Naive thymus-derived CD8-positive, alpha-beta T cell (primary cell): ENCODE results near the gene GEMIN2. TPM values are rescaled to one million over a fixed set of nuclear protein-coding genes. Genes with fewer than 3 reads are reported as not detected.
"Not testable (repeated sequence)": the region's sequence is repeated elsewhere in the genome, so short reads cannot be mapped to it uniquely, and the experiment has no call there.

ENCODE experiments used
- ATAC-seq, 2 donors: fragments of 150-1000 bp; cut with Tn5 transposase in 1 of 2; sonication (Bioruptor Pico), chemical (Tn5 transposase) in 1 of 2; 1 replicate in 1 of 2; 2 replicates in 1 of 2; pipeline ENCODE4 v1.10.0; 2021; ENCODE audit warnings: mild to moderate bottlenecking in 2 of 2, moderate library complexity in 2 of 2
- POLR2A ChIA-PET: fragments of 350-600 bp; sonication (Branson Sonifier 250); formaldehyde crosslinking; loops from one replicate; lab custom pipeline; 2021; ENCODE audit warnings: antibody characterized with exemption; lab: Charles Lee
- DNase-seq, 10 donors: peaks; one replicate each; pipeline versions ENCODE4 v3.0.0 to v3.0.0-alpha.2; 2020 to 2022
- H3K27ac Mint-ChIP-seq, 10 donors: one replicate each; pipeline ENCODE4 v1.8.0; 2020 to 2022; ENCODE audit warnings: mild to moderate bottlenecking in 10 of 10, mixed read lengths in 10 of 10, moderate library complexity in 4 of 10, inconsistent platforms in 1 of 10
- H3K27me3 Mint-ChIP-seq, 5 donors: one replicate each; pipeline ENCODE4 v1.8.0; 2021 to 2022; ENCODE audit warnings: mixed read lengths in 5 of 5
- H3K36me3 Mint-ChIP-seq, 3 donors: one replicate each; pipeline ENCODE4 v1.8.0; 2020 to 2022; ENCODE audit warnings: mixed read lengths in 3 of 3, mild to moderate bottlenecking in 2 of 3, inconsistent platforms in 1 of 3
- H3K4me1 Mint-ChIP-seq, 4 donors: one replicate each; pipeline ENCODE4 v1.8.0; 2021 to 2022; ENCODE audit warnings: mixed read lengths in 4 of 4
- H3K4me3 Mint-ChIP-seq, 10 donors: one replicate each; pipeline ENCODE4 v1.8.0; 2020 to 2022; ENCODE audit warnings: mild to moderate bottlenecking in 10 of 10, mixed read lengths in 10 of 10, moderate library complexity in 6 of 10, inconsistent platforms in 1 of 10
- H3K9me3 Mint-ChIP-seq, 9 donors: one replicate each; pipeline ENCODE4 v1.8.0; 2020 to 2022; ENCODE audit warnings: mixed read lengths in 9 of 9, mild to moderate bottlenecking in 3 of 9, inconsistent platforms in 1 of 9, moderate library complexity in 1 of 9
- polyA plus RNA-seq, 3 donors: library from polyadenylated mRNA; unstranded; fragments of 300-500 nt; fragmentation: Illumina TruSeq; gene quantifications; one replicate each; pipeline ENCODE4 v1.2.3, GENCODE V29; 2021
- total RNA-seq, 8 experiments: library from RNA in 2 of 8; stranded (reverse) in 2 of 8; gene quantifications; one replicate each; pipeline ENCODE4 v1.2.3 and lab custom pipeline; 2021 to 2026

Gene GEMIN2
- total and polyA plus RNA-seq, 5 experiments from 2014 or later: 10.5 to 19.7 (median 17.0) TPM

- H3K9me3 Mint-ChIP-seq, H3K4me3 Mint-ChIP-seq, H3K27me3 Mint-ChIP-seq, POLR2A ChIA-PET, ATAC-seq, DNase-seq: not testable (repeated sequence)
- H3K36me3 Mint-ChIP-seq: peaks cover 0 to 26% (median 7%) of the 10 kb centered on the region in 3 donors
- peak overlapping the region in 5 of 10 donors; percentile 18 to 67 (median 54) for H3K27ac Mint-ChIP-seq
- peaks cover 31 to 67% (median 59%) of the 10 kb centered on the region in 4 donors for H3K4me1 Mint-ChIP-seq
Observed at GRCh38 chr14:39099215-39099614, 14.9 kb upstream of the GEMIN2 start.

DNA sequence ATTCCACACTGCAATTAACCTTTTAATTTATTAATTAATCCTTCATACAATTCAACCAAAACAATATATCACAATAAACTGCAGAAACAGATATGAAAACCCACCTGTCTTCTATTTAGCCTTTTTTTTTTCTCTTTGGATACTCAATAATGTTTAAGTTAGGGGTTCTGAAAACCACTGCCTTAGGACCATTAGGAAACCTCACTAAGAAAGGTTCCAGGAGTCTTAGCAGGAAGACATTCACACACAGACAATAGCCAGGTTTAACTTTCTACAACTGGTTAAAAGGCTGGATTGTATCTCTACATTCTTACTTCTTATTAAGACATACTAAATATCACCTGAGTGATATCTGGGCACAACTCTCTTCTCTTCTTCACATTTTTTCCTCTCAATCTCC lies 14.4 kb upstream of the GEMIN2 start:
- Mint-ChIP-seq H3K27ac (peak overlapping the region in 7 of 10 donors; percentile 0 to 67 (median 35)), H3K4me3 (peak overlapping the region in 8 of 10 donors; percentile 0 to 46 (median 28)), H3K27me3 (no peaks in the 10 kb centered on the region), H3K9me3 (no peaks in the 10 kb centered on the region), H3K36me3 (peaks cover 0 to 21% (median 3%) of the 10 kb centered on the region in 3 donors), H3K4me1 (peaks cover 30 to 67% (median 58%) of the 10 kb centered on the region in 4 donors)
- ATAC-seq: no peak
- DNase-seq: no peak
- POLR2A ChIA-PET: no interaction called here

GRCh38 chr14:39102265-39102968 lies 11.7 kb upstream of the GEMIN2 start:
- Mint-ChIP-seq H3K36me3 (peaks cover 0 to 7% (median 0%) of the 10 kb centered on the region in 3 donors), H3K9me3 (no peaks in the 10 kb centered on the region), H3K4me1 (peaks cover 24 to 61% (median 49%) of the 10 kb centered on the region in 4 donors), H3K27ac (peak overlapping the region; percentile 93 to 99 (median 96)), H3K27me3 (no peaks in the 10 kb centered on the region), H3K4me3 (peak overlapping the region; percentile 87 to 97 (median 93))
- ATAC-seq (peak; percentile 6 to 15), DNase-seq (peak in 3 of 10 donors; percentile 17 to 21 (median 21))
- POLR2A ChIA-PET: interaction anchor here (0.7 to 3.4 kb wide), 10 partner anchors 11 to 333 kb away, joined by 3 to 43 read pairs (median 6); partner anchors contain the start of genes FBXO33, GEMIN2, PNN and TRAPPC6B

- Mint-ChIP-seq H3K36me3 (peaks cover 0 to 4% (median 0%) of the 10 kb centered on the region in 3 donors), H3K9me3 (no peaks in the 10 kb centered on the region), H3K4me3 (peak within 1 kb of the TSS; percentile 89 to 98 (median 96)), H3K4me1 (peaks cover 20 to 57% (median 44%) of the 10 kb centered on the region in 4 donors), H3K27me3 (no peaks in the 10 kb centered on the region), H3K27ac (peak within 1 kb of the TSS; percentile 93 to 99 (median 97))
- POLR2A ChIA-PET: interaction anchor here (0.6 to 3.4 kb wide), 12 partner anchors 10 to 1026 kb away, joined by 3 to 43 read pairs (median 4); partner anchors contain the start of genes FBXO33, GEMIN2, PNN and TRAPPC6B
- DNase-seq (peak; percentile 67 to 91 (median 74)), ATAC-seq (peak; percentile 90 to 93)
Observed at GRCh38 chr14:39102969-39103957, 10.9 kb upstream of the GEMIN2 start, which contains the start of gene SEC23A. Gene SEC23A (minus strand): TSS chr14:39103235. CDS start chr14:39096118, 7,117 bp downstream.

- Mint-ChIP-seq H3K27ac (peak overlapping the region; percentile 93 to 99 (median 97)), H3K4me3 (peak overlapping the region; percentile 89 to 98 (median 96)), H3K4me1 (peaks cover 20 to 54% (median 44%) of the 10 kb centered on the region in 4 donors)
- H3K9me3 Mint-ChIP-seq, ATAC-seq, H3K36me3 Mint-ChIP-seq, DNase-seq, H3K27me3 Mint-ChIP-seq: not testable (repeated sequence)
- POLR2A ChIA-PET: interaction anchor here (0.9 to 3.4 kb wide), 4 partner anchors 9 to 328 kb away, joined by 3 to 43 read pairs (median 20); partner anchors contain the start of genes FBXO33, GEMIN2, PNN and TRAPPC6B
Observed at GRCh38 chr14:39104078-39104801, 9.9 kb upstream of the GEMIN2 start.

- POLR2A ChIA-PET: no interaction called here
- H3K36me3 Mint-ChIP-seq: no peaks in the 10 kb centered on the region
- H3K4me1 Mint-ChIP-seq: peaks cover 8 to 25% (median 18%) of the 10 kb centered on the region in 4 donors
- H3K27me3 Mint-ChIP-seq: no peaks in the 10 kb centered on the region
- ATAC-seq (no peak), DNase-seq (peak in 3 of 10 donors; percentile 27 to 41 (median 38))
- no peak overlapping the region for H3K4me3 Mint-ChIP-seq
- peak overlapping the region in 2 of 10 donors; percentile 15 to 53 for H3K27ac Mint-ChIP-seq
- H3K9me3 Mint-ChIP-seq: no peaks in the 10 kb centered on the region
Observed at GRCh38 chr14:39107591-39107996, 6.5 kb upstream of the GEMIN2 start.

GRCh38 chr14:39108791-39109190 lies 5.3 kb upstream of the GEMIN2 start:
- no peak overlapping the region for H3K4me3 Mint-ChIP-seq
- H3K9me3 Mint-ChIP-seq: no peaks in the 10 kb centered on the region
- peaks cover 5 to 26% (median 14%) of the 10 kb centered on the region in 4 donors for H3K4me1 Mint-ChIP-seq
- ATAC-seq (no peak), DNase-seq (no peak)
- no peak overlapping the region for H3K27ac Mint-ChIP-seq
- POLR2A ChIA-PET: no interaction called here
- no peaks in the 10 kb centered on the region for H3K27me3 Mint-ChIP-seq
- no peaks in the 10 kb centered on the region for H3K36me3 Mint-ChIP-seq

GRCh38 chr14:39109893-39110715 lies 4.0 kb upstream of the GEMIN2 start:
- no peaks in the 10 kb centered on the region for H3K27me3 Mint-ChIP-seq

DNA sequence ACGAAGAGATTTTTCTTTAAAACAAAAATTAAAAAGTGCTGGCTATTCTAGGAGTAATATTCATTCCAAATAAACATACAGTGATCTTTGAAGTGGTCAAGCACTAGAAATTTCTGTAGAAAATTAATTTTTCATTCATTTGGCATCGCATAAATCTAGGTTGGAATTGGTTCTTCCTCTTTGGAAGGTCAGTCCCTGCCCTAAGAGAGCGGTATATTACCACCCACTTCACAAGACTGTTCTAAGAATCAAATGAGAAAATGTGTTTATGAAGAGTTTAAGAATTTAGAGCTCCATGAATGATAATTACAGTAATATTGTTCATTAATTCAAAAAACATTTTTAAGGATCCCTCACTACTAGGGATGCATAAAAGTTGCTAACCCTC lies 444 bp upstream of the GEMIN2 start:
- Mint-ChIP-seq H3K4me3 (peak overlapping the region; percentile 94 to 99 (median 97)), H3K27me3 (no peaks in the 10 kb centered on the region), H3K4me1 (peaks cover 6 to 33% (median 19%) of the 10 kb centered on the region in 4 donors), H3K9me3 (no peaks in the 10 kb centered on the region), H3K36me3 (peaks cover 0 to 11% (median 0%) of the 10 kb centered on the region in 3 donors), H3K27ac (peak overlapping the region; percentile 92 to 98 (median 97))
- DNase-seq (no peak), ATAC-seq (no peak)
- POLR2A ChIA-PET: interaction anchor here (0.8 to 2.8 kb wide), 5 partner anchors 11 to 318 kb away, joined by 3 to 43 read pairs (median 13); partner anchors contain the start of genes FBXO33, PNN, SEC23A and TRAPPC6B

More at GRCh38 chr14:39109893-39110715, 4.0 kb upstream of the GEMIN2 start:
- POLR2A ChIA-PET: interaction anchor here (1.0 kb wide), 1 partner anchor 322 kb away, joined by 7 read pairs; the partner anchor contains the start of gene FBXO33
- H3K4me3 Mint-ChIP-seq: no peak overlapping the region
- ATAC-seq (no peak), DNase-seq (no peak)
- no peaks in the 10 kb centered on the region for H3K9me3 Mint-ChIP-seq
- H3K4me1 Mint-ChIP-seq: peaks cover 6 to 26% (median 18%) of the 10 kb centered on the region in 4 donors
- peak overlapping the region in 1 of 10 donors; percentile 29 for H3K27ac Mint-ChIP-seq
- no peaks in the 10 kb centered on the region for H3K36me3 Mint-ChIP-seq

GRCh38 chr14:39122330-39123138 lies 8.4 kb downstream of the GEMIN2 start:
- H3K27me3 Mint-ChIP-seq: no peaks in the 10 kb centered on the region
- ATAC-seq: no peak
- no peak for DNase-seq
- peaks cover 0 to 76% (median 16%) of the 10 kb centered on the region in 3 donors for H3K36me3 Mint-ChIP-seq
- no peak overlapping the region for H3K27ac Mint-ChIP-seq
- no peak overlapping the region for H3K4me3 Mint-ChIP-seq
- H3K4me1 Mint-ChIP-seq: peaks cover 0 to under 1% (median 0%) of the 10 kb centered on the region in 4 donors
- POLR2A ChIA-PET: no interaction called here
- no peaks in the 10 kb centered on the region for H3K9me3 Mint-ChIP-seq
